GM18498 (cell line): Measurements from ENCODE around the gene FMOD.

Source experiments
- ATAC-seq: cut with Tn5 transposase; IDR thresholded peaks from one replicate; pipeline ENCODE4 v1.9.1; 2021; ENCODE audit warnings: mild to moderate bottlenecking, moderate library complexity; ENCODE audit not compliant: unreplicated experiment

Gene FMOD

DNA sequence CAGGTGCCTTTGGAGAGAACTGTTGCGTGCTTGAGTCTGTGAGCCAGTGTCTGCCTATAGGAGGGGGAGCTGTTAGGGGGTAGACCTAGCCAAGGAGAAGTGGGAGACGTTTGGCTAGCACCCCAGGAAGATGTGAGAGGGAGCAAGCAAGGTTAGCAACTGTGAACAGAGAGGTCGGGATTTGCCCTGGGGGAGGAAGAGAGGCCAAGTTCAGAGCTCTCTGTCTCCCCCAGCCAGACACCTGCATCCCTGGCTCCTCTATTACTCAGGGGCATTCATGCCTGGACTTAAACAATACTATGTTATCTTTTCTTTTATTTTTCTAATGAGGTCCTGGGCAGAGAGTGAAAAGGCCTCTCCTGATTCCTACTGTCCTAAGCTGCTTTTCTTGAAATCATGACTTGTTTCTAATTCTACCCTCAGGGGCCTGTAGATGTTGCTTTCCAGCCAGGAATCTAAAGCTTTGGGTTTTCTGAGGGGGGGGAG, 43.2 kb downstream of the FMOD start:
- ATAC-seq = no peak

DNA sequence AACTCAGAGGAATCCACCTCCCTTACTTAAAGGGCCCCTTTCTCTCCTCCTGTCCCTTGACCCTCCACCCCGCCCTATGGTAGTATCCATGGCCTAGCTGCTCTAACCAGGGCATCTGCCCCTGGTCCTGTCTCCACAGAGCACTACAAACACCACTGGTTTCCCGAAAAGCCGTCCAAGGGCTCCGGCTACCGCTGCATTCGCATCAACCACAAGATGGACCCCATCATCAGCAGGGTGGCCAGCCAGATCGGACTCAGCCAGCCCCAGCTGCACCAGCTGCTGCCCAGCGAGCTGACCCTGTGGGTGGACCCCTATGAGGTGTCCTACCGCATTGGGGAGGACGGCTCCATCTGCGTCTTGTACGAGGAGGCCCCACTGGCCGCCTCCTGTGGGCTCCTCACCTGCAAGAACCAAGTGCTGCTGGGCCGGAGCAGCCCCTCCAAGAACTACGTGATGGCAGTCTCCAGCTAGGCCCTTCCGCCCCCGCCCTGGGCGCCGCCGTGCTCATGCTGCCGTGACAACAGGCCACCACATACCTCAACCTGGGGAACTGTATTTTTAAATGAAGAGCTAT, 43.9 kb downstream of the FMOD start:
- no peak for ATAC-seq

DNA sequence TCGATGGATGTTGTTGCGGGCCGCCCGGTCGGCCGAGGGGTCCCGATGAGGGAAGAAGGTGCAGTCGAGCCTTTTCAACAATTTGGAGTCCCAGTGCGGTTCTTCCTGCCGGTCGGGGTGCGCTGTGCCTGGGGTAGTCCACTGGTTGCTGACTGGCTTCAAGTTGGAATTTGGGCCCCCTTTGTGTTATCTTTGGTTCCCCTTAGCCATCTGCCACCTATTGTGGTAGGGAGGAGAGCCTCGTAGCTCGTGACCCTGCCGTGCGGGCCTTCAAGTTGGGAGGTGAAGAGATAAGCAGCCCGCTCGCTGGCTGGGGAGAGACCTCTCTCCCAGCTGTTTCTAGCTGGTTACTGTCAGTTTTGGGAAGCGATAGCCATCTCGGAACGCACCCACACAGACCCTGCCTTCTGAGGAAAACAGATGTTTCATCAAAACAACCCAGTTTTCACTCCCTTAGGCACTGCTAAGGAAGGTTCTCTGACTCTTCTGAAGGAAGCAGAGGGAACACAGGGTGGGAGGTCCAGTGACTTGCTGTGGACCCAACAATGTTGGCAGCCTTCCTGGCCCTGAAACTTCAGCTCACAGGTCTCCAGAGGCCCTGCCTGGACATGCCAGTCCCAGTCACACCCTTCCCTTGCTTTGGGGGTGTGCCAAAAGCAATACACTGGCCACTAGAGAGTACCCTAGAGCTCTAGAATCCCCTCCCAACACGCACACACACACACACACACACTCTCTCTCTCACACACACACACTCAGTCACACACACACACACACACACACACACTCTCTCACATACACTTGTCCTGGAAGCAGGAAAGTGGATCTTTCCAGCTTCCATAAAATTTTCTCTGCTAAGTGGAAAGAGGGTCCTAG, 44.6 kb downstream of the FMOD start:
- no peak for ATAC-seq

DNA sequence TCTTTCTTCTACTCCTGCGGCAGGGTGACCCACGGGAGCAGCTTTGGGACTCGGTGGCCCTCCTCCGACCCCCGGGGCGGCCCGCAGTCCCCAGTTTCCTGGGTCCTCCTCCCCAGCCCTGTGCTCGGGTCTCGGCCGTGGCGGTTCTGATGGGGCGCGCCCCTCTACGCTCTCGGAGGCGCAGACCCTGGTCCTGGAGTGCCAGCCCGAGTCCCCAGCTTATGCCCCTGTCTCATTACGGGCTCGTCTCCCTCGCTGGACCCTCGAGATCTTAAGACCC, 45.2 kb downstream of the FMOD start:
- peak; percentile 13 for ATAC-seq

DNA sequence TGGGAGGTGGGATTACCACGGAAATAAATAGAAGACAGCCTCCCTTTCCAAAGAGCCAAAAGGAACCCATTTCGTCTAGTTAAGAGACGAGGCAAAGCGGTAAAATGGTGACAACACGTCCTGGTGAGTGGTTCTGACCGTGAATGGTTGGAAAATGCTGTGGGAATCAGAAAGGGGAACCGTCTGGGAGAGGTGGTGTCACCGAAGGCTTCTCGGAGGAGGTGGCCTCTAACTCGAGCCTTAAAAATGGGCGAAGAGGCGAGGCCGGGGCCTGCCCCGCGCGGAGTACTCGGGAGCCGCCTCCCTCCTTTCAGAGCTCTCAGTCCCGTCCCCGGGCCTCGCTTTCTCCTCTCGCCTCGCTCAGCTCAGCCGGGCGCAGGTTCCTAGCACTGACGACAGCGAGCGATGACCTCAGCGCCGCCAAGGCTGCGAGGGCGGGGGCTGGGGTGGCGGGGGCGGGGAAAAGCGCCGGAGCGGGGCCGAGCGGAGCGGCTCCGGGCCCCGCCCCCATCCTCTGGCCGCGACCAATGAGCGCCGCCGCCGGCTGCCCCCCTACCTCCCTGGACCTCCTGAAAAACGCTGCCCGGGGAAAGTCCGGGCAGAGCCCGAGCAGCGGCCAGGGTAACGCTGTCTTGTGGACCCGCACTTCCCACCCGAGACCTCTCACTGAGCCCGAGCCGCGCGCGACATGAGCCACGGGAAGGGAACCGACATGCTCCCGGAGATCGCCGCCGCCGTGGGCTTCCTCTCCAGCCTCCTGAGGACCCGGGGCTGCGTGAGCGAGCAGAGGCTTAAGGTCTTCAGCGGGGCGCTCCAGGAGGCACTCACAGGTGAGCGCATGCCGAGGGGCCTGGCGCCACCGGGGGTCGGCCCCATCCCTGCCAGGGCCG, 45.8 kb downstream of the FMOD start, which contains the start of gene BTG2:
BTG2 (plus strand) TSS at position 601 of the 890 bp plus-strand sequence; CDS start at position 689, 88 bp downstream.
- ATAC-seq = peak; percentile 76

DNA sequence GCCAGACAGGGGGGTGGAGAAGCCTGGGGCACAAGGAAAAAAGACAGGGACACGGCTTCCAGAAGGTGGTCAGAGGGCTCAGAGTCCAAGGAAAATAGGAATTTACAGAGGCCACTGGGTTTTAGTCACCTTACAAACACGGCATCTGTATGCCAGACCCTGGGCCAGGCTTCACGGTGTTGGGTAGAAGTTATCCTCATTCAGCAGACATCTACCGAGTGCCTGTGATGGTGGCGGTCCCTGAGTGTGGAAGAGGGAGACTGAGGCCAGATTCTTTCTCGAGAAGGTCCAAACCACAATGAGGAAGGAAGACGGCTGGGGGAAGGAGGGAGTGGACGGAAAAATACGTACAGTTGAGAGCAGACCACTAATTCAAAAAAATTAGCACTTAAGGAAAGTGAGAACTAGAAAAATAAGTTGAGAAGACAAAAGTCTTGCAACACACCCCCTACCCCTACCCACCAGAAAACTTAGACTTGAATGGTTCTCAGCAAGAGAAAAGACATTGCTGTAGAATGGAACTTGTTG, 46.5 kb downstream of the FMOD start:
- ATAC-seq = no peak

DNA sequence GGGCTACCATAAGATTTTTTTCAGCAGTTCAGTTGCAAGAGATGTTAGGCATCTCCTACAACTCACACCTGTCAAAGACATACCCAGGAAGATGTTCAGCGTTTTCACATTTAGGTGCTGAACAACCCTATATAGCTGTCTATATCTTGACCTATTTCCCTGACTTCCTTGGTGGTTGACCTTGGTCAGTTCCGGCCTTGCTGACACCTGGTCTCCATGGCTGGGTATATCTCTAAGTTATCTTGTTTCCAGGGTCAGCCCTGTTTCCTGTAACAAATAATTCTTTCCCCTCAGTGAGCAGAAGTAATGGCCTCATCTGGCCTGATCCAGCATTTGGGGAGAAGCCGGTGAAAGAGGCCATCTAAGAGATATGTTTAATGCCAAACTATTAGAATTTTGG, 48.0 kb downstream of the FMOD start:
- ATAC-seq = no peak

DNA sequence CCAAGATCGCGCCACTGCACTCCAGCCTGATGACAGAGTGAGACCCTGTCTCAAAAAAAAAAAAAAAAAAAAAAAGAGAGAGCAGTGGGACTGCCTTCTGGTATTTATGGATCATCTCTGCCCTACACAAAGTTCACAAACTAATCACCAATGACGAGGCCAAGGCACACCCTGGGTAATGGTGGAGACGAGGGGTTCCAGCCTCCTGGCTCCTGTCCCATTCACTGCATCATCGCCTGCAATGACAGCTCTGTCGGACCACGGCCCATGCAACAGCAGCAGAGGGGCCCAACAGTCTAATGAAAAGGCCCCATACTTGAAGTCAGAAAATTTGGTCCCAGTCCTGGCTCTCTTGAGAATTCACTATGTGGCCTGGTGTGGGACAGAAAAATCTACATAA, 48.5 kb downstream of the FMOD start:
- ATAC-seq = no peak

DNA sequence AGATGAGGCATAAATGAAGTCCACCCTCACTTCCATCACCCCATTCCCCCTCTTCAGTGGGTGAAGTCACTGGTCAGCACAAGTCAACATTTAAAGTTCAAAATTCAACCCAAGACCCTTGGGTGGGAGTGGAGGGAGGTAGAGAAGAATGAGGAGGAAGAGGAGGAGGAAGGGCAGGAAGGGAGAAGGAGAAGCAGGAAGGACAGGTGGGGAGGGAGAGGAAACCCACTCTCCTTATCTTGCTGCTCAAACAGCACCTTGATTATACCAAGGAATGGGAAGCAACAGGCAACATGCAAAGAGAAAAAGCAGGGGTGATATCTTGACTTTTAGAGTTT, 49.6 kb downstream of the FMOD start:
- ATAC-seq = no peak

DNA sequence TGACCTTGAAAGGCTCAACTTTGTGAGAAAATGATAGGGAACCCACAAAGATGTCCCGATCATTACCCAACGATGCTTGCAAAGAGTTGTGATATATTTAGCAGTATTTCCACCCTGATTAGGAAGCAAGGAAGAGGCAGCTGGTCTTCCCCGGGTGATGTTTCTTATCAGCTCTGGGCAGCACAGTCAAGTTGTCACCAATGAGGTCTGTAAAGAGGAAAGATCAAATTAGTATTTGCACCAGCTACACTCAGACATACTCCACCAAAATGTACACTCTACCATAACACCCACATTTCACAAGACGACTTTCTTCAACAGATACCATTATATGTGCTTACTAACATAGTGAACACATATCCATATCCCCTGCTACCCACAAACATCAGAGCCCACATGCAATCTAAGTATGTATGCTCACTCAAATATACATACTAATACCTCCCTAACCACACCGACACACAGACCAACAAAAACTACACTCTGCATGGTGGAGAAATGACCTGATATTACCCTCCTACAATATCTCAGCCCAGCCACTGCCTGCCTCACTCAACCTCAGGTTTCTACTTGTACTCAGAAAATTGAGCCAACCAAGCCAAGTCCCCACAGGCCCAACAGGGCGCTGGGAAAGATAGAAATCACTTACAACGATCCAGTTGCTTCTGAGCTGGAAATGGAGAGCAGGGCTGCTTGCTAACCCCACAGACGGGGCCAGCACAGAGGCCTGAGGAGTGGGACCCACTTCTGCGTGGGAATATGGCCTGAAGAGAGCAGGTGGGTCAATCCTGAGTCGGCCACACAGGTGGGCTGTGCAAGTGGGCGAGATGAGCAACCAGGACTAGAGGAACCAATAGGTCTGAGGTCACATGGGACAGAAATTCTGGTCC, 50.2 kb downstream of the FMOD start:
- no peak for ATAC-seq

DNA sequence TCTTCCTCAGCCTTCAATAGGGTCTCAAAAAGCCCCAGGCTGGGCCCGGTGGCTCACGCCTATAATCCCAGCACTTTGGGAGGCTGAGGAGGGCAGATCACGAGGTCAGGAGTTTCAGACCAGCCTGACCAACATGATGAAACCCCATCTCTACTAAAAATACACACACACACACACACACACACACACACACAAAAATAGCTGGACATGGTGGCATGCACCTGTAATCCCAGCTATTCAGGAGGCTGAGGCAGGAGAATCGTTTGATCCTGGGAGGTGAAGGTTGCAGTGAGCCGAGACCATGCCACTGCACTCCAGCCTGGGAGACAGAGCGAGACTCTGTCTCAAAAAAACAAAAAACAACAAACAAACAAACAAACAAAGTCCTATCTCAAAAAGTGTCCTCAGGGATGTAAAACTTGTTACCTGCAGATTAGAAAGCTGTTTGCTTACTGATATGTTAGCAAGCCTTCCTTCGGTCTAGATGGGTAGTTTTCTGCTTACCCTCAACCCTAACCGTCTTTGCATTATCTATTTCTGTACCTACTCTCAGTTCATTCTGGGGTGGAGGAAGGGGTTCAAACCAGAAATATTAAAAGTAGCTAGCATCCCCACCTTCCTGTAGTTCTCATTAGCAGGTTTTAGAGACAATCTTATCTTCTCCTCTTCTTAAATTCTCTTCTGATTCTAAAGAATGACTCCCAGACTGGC, 51.0 kb downstream of the FMOD start:
- peak; percentile 39 for ATAC-seq

DNA sequence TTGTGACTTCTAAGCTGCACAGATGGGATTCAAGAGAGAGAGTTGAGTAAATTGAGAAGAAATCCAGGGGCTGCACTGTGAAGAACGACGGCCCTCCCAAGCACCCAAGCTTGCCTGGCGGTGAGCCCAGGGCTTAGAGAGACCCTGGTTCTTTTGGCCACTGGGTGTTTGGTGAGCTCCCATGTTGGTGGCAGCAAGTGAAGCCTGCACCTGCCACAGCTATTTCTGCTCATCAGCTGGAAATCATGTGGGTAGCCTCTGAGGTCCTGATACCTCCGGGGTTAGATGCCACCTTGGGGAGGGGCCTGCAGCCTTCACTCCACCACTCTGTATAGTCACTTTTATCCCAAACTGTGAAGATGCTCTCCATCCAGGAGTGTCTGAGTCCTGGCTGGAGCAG, 51.8 kb downstream of the FMOD start:
- ATAC-seq = peak; percentile 63

DNA sequence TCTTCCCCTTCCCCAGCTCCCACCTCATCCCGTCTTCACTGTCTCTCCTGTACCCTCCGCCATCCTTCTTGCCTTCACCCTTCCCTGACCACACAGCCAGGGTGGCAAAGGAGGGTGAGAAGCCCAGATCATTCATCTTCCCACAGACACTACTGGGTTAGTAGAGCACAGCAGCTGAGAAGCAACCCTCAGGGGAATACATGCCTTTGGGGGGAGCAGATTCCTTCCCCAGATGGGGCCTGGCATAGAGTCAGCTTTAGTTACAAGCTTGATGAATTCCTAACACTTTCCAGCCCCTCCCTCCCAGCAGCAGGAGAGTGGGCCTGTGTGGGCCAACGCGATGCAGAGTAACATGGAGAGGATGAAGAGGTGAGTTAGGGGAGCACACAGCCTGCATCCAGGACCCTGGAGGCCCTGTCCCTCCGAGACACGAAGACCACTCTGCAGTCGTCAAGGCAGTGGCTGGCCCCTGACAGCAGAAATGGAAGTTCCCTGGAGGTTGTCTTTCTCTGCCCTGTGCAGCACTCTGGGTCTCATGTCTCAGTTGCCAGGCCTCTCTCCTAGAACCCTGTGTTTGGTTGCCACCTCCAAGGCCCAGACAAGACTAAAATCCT, 54.4 kb downstream of the FMOD start:
- no peak for ATAC-seq

DNA sequence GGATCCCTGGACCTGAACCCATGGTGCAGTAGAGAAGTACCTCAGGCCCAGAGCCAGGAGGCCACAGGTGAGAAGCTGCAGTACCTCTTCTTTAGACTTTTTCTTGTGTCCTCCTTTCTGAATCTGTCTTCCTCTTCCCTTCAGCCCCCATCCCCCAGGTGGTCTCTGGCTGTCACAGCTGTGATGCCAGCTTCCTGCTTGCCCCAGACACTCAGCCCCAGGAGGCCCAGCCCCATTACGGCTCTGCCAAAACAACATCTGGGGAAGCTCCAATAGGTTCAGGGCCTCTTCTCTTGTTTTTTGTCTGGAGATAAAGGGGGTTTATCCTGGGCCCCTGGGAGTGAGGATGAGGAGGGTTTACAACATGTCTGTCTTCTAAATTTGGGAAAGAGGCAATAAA, 55.1 kb downstream of the FMOD start:
- ATAC-seq = no peak

DNA sequence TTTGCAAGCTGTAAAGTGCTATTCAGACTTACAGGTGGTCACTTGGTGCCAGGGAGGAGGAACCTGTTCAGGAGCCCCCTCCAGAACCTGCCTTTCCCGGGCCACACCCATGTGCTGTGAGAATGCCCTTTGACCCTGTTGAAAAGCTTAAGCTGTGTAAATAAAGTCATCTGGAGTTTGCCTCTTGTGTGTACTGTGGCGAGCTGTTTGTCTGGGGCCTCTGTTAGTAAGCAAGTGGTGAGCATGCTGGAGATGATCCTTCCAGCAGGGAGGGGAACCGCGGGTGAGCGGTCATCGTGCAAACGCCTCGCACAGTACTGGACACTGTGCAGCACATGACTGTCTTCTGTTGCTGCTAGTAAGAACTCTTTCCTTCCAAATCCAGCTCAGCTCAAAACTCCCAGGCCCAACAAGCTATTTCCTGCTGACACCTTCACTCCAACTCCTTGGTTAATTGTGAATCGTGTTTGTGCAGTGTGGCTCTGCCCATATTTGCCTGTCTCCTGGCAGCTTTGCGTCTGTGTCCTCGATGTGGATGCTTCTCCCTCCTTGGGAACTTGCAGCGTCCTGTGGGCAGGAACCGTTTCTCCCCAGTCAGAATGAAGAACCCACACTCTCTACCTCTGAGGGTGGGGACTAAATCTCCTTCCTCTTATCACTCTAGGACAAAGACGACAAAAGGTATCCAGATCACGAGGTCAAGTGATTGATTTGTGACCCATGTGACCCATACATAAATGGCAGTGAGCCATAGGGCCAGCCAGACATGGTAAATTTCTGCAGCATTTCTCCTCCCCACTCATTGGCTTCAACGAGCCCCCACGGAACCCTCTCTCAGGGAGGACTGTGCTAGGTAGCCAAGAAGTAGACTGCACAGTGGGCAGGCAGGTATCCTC, 59.5 kb downstream of the FMOD start:
- no peak for ATAC-seq
